GM23338 (cell line): ENCODE data around the gene IGF2BP3. TPM values are rescaled to one million over a fixed set of nuclear protein-coding genes. Genes with fewer than 3 reads are reported as not detected.

Experiments
- ATAC-seq: fragments of 200-7000 bp; cut with Tn5 transposase; 3 replicates; pipeline ENCODE4 v1.9.1; 2020
- DNase-seq: peaks from one replicate; pipeline ENCODE4 v3.0.0-alpha.2; 2015; ENCODE audit warnings: low spot score
- H2AFZ ChIP-seq: fragments of 200-600 bp; sonication (generic); 2 replicates; pipeline ENCODE4 v1.8.0; 2016; ENCODE audit warnings: antibody characterized with exemption, mild to moderate bottlenecking, moderate library complexity
- H3F3A ChIP-seq: fragments of 200-600 bp; sonication (generic); replicated peaks from 2 replicates; pipeline ENCODE4 v1.8.0; 2017; ENCODE audit warnings: antibody characterized with exemption, mixed run types, low read depth
- H3K27ac ChIP-seq: fragments of 200-600 bp; sonication (generic); 2 replicates; pipeline ENCODE4 v1.6.1; 2016; ENCODE audit warnings: low read depth
- H3K27me3 ChIP-seq: fragments of 200-600 bp; sonication (generic); 2 replicates; pipeline ENCODE4 v1.8.0; 2016; ENCODE audit warnings: mild to moderate bottlenecking, mixed run types, moderate library complexity; ENCODE audit not compliant: insufficient read depth
- H3K36me3 ChIP-seq: fragments of 200-600 bp; sonication (generic); 2 replicates; pipeline ENCODE4 v1.8.0; 2016; ENCODE audit warnings: mild to moderate bottlenecking; ENCODE audit not compliant: insufficient read depth
- H3K4me1 ChIP-seq: fragments of 200-600 bp; sonication (generic); 2 replicates; pipeline ENCODE4 v1.8.0; 2016; ENCODE audit warnings: mild to moderate bottlenecking, moderate library complexity; ENCODE audit not compliant: insufficient read depth
- H3K4me2 ChIP-seq: fragments of 200-600 bp; sonication (generic); 2 replicates; pipeline ENCODE4 v1.7.1; 2017; ENCODE audit warnings: mixed run types
- H3K4me3 ChIP-seq: fragments of 200-600 bp; sonication (generic); 2 replicates; pipeline ENCODE4 v1.6.1; 2016; ENCODE audit warnings: mixed run types
- H3K79me2 ChIP-seq: fragments of 200-600 bp; sonication (generic); replicated peaks from 2 replicates; pipeline ENCODE4 v1.8.0; 2017; ENCODE audit warnings: mild to moderate bottlenecking; ENCODE audit not compliant: insufficient read depth
- H3K9me2 ChIP-seq: fragments of 200-600 bp; sonication (generic); 2 replicates; pipeline ENCODE4 v1.8.0; 2017; ENCODE audit not compliant: insufficient read depth
- H4K20me1 ChIP-seq: fragments of 200-600 bp; sonication (generic); replicated peaks from 2 replicates; pipeline ENCODE4 v1.8.0; 2017; ENCODE audit warnings: mild to moderate bottlenecking; ENCODE audit not compliant: insufficient read depth
- H3K27ac Mint-ChIP-seq: 2 replicates; pipeline ENCODE4 v1.8.0; 2020; ENCODE audit warnings: inconsistent platforms, mild to moderate bottlenecking, moderate library complexity, mixed read lengths
- H3K27me3 Mint-ChIP-seq: 3 replicates; pipeline ENCODE4 v1.8.0; 2022; ENCODE audit warnings: low read depth, mild to moderate bottlenecking, moderate library complexity, mixed read lengths, inconsistent platforms; ENCODE audit not compliant: insufficient read depth, poor library complexity
- H3K36me3 Mint-ChIP-seq: 3 replicates; pipeline ENCODE4 v1.8.0; 2021; ENCODE audit warnings: low read depth, mild to moderate bottlenecking, inconsistent platforms, moderate library complexity, mixed read lengths
- H3K4me1 Mint-ChIP-seq: 3 replicates; pipeline ENCODE4 v1.8.0; 2020; ENCODE audit warnings: mild to moderate bottlenecking, inconsistent platforms, mixed read lengths
- H3K4me3 Mint-ChIP-seq: 3 replicates; pipeline ENCODE4 v1.8.0; 2021; ENCODE audit warnings: moderate library complexity, mild to moderate bottlenecking, inconsistent platforms, mixed read lengths
- H3K9me3 Mint-ChIP-seq: 3 replicates; pipeline ENCODE4 v1.8.0; 2020; ENCODE audit warnings: moderate library complexity, mild to moderate bottlenecking, inconsistent platforms, mixed read lengths
- CREB1 ChIP-seq: fragments of 250-450 bp; sonication (Bioruptor Pico); IDR thresholded peaks from 2 replicates; pipeline ENCODE4 v1.5.0; 2020; ENCODE audit warnings: low read depth, mild to moderate bottlenecking, moderate library complexity
- CTCF ChIP-seq, 2 experiments: fragments of 200-600 bp in 1 of 2; sonication (generic) in 1 of 2; conservative IDR thresholded peaks; 2 replicates each; pipeline versions ENCODE4 v1.5.1 to v1.6.1; 2016 to 2017; ENCODE audit warnings: antibody characterized with exemption in 2 of 2, low read depth in 2 of 2, mild to moderate bottlenecking in 2 of 2, moderate library complexity in 1 of 2
- ETS1 ChIP-seq: IDR thresholded peaks from 2 replicates; pipeline ENCODE4 v1.6.1; 2016; ENCODE audit warnings: antibody characterized with exemption
- EZH2 ChIP-seq: fragments of 200-600 bp; sonication (generic); IDR thresholded peaks from one replicate; pipeline ENCODE4 v1.8.0; 2017; ENCODE audit warnings: antibody characterized with exemption, mild to moderate bottlenecking, low read depth; ENCODE audit not compliant: unreplicated experiment
- JUNB ChIP-seq: IDR thresholded peaks from one replicate; pipeline ENCODE4 v1.6.1; 2016; ENCODE audit warnings: antibody characterized with exemption; ENCODE audit not compliant: unreplicated experiment
- NANOG ChIP-seq: IDR thresholded peaks from 2 replicates; pipeline ENCODE4 v1.6.1; 2016; ENCODE audit warnings: antibody characterized with exemption, borderline replicate concordance
- POLR2AphosphoS5 ChIP-seq: IDR thresholded peaks from 2 replicates; pipeline ENCODE4 v1.6.1; 2016; ENCODE audit warnings: antibody characterized with exemption, low read depth
- REST ChIP-seq: IDR thresholded peaks from one replicate; pipeline ENCODE4 v1.6.1; 2018; ENCODE audit warnings: antibody characterized with exemption; ENCODE audit not compliant: unreplicated experiment
- ZNF114 ChIP-seq: fragments of 250-450 bp; sonication (Bioruptor Pico); IDR thresholded peaks from 2 replicates; pipeline ENCODE4 v1.5.0; 2020; ENCODE audit warnings: mild to moderate bottlenecking, moderate library complexity
- ZNF331 ChIP-seq: fragments of 250-450 bp; sonication (Bioruptor Pico); IDR thresholded peaks from 2 replicates; pipeline ENCODE4 v1.5.0; 2020; ENCODE audit warnings: low read depth, mild to moderate bottlenecking, moderate library complexity
- ZNF462 ChIP-seq: fragments of 250-450 bp; sonication (Bioruptor Pico); IDR thresholded peaks from 2 replicates; pipeline ENCODE4 v1.5.0; 2020; ENCODE audit warnings: mild to moderate bottlenecking, moderate library complexity
- polyA plus RNA-seq: library from polyadenylated mRNA; unstranded; fragments of >200 nt; fragmentation: Nextera tagmentation; extraction: Ambion mirVana; gene quantifications from 2 replicates; pipeline ENCODE4 v1.2.1, GENCODE V29; 2016
- total RNA-seq: library from RNA; depleted of rRNA; stranded (reverse); fragments of >200 nt; shearing (Covaris generic); gene quantifications from 2 replicates; pipeline ENCODE4 v1.2.3, GENCODE V29; 2014

The IGF2BP3 gene
- total and polyA plus RNA-seq, 2 experiments from 2014 or later, result 52.0 to 183 TPM

GRCh38 chr7:23422384-23422783 lies 47.9 kb downstream of the IGF2BP3 start:
- DNase-seq, result no peak
- peaks cover 34% of the 10 kb centered on the region for H3K4me1 ChIP-seq
- peaks cover 100% of the 10 kb centered on the region for H3K79me2 ChIP-seq
- peaks cover 5% of the 10 kb centered on the region; the same call in 2 of the 3 replicates for H3K36me3 Mint-ChIP-seq
- TF ChIP-seq ZNF331, result no peak
- no peak for TF ChIP-seq ZNF114
- no peak for TF ChIP-seq NANOG
- no peak for TF ChIP-seq JUNB
- no peak for TF ChIP-seq ZNF462 (CRISPR knock-in tag)
- no peak for TF ChIP-seq CTCF (conservative IDR thresholded peaks at IDR 0.05; ENCODE audit: low read depth in 2 of 2)
- TF ChIP-seq CREB1, result no peak
- TF ChIP-seq REST, result no peak
- TF ChIP-seq ETS1, result no peak
- no peak for TF ChIP-seq EZH2
- no peak for TF ChIP-seq POLR2AphosphoS5
- 0 out of 2 replicates have a peak overlapping the region, but pooled peaks have one; percentile 22 for H3K4me2 ChIP-seq
- no peak overlapping the region; the same call in 1 of the 2 replicates for H3K27ac Mint-ChIP-seq
- peak overlapping the region; percentile 42 for H3K27ac ChIP-seq
- H3K27me3 Mint-ChIP-seq, result peaks cover 5% of the 10 kb centered on the region
- H4K20me1 ChIP-seq, result peaks cover 61% of the 10 kb centered on the region
- H3K9me3 Mint-ChIP-seq, result no peaks in the 10 kb centered on the region
- no peaks in the 10 kb centered on the region for H3K27me3 ChIP-seq
- no peak overlapping the region for H2AFZ ChIP-seq
- H3K9me2 ChIP-seq, result no peaks in the 10 kb centered on the region
- no peak overlapping the region for H3K4me3 ChIP-seq
- H3K4me3 Mint-ChIP-seq, result no peak overlapping the region; the same call in 2 of the 3 replicates
- H3K36me3 ChIP-seq, result no peaks in the 10 kb centered on the region
- no peaks in the 10 kb centered on the region for H3F3A ChIP-seq
- ATAC-seq, result no peak
- H3K4me1 Mint-ChIP-seq, result peaks cover 51% of the 10 kb centered on the region
